Stimulated activated CD4-positive, alpha-beta T cell treated with anti-CD3 and anti-CD28 coated beads, Interleukin-4, amount 100 ng/mL, for 1 hour (primary cell): ENCODE results near the gene LRRC75B.
"Not testable (repeated sequence)": the region's sequence is repeated elsewhere in the genome, so short reads cannot be mapped to it uniquely, and the experiment has no call there.

Source experiments
- DNase-seq: peaks from one replicate; pipeline ENCODE4 v3.0.0-alpha.2; 2020

Gene LRRC75B

DNA sequence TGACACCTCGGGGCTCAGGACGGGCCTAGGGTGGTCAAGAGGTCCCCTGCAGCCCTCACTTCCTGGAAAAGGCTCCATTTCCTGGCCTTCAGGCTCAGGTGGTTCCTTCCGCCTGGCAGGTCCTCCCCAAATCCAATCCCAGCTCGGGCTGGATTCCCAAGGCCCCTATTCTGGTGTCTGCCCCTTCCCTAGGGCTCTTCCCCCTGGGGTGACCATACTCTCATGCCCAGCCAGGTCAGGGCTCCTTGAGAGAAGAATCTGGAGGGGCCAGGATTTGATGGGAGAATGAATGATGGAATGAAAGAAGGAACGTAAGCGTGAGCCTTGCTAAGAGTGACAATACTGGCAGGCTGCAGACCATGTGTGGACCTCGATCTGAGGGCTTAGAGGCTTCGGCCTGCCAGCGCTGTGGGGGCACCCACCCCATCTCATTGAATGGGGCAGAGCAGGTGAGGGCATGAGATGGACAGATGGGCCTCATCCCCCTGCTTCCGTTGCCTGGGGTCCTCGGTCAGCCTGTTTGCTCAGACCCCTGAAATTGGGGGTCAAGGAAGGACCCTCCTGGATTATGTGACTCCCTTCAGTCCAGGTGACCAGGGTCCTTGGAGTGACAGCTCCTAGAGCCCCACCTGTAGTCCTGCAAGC lies 9.4 kb upstream of the LRRC75B start:
- not testable (repeated sequence) for DNase-seq

GRCh38 chr22:24601217-24602104 lies 8.6 kb upstream of the LRRC75B start:
- no peak for DNase-seq

GRCh38 chr22:24599958-24600715 lies 7.3 kb upstream of the LRRC75B start:
- not testable (repeated sequence) for DNase-seq

DNA sequence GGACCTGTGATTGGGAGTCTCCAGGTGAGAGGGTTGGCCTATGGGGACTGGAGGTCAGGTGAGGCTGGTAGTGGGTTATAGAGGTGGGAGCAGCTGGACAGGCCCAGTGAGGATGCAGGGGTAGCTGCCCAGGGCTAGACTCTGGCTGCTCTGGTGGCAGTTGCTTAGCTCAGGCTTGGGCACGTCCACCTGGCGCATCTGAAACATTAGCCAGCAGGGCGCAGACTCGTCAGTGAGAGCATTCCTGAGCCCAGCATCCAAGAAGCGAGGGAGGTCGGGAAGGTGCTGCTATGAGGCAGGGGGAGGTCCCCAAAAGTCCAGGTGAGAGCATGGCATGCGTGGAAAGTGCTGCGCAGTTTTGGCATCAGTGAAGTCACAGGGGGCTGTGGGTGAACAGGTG lies 6.6 kb upstream of the LRRC75B start:
- DNase-seq: no peak

- not testable (repeated sequence) for DNase-seq
These were observed 4.2 kb upstream of the LRRC75B start for GRCh38 chr22:24597076-24597475.

DNA sequence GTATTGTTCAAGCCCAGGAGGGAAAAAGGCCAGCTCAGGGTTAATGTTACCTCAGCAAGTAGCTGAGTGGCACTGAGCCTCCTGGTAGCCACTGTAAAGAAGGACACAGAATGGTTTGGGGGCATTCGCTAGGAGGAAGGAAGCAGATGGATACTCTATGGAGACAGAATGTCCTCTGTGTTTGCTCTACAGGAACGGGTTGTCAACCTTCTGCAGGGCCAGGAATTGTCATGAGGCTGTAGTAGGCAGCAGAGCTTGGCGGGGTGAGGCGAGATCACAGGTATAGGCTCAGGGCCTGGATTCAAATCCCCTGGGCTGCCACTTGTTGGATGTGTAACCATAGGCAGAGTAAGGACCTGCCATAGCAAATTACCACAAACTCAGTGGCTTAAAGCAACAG lies 3.0 kb upstream of the LRRC75B start:
- no peak for DNase-seq

- no peak for DNase-seq
These were observed 2.4 kb upstream of the LRRC75B start for GRCh38 chr22:24595228-24595627.

- DNase-seq: no peak
These were observed 1.8 kb upstream of the LRRC75B start for GRCh38 chr22:24594569-24595120.

- no peak for DNase-seq
These were observed 1.1 kb upstream of the LRRC75B start for GRCh38 chr22:24593836-24594568.

DNA sequence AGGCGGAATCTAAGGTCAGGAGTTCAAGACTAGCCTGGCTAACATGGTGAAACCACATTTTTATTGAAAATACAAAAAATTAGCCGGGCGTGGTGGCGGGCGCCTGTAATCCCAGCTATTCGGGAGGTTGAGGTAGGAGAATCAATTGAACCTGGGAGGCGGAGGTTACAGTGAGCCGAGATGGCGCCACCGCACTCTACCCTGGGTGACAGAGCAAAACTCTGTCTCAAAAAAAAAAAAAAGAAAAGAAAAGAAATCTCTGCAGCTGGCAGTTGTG lies 624 bp upstream of the LRRC75B start:
- DNase-seq: not testable (repeated sequence)

GRCh38 chr22:24592058-24592850 lies 619 bp downstream of the LRRC75B start:
- DNase-seq: no peak

GRCh38 chr22:24591286-24591830 lies 1.5 kb downstream of the LRRC75B start:
- DNase-seq: no peak

DNA sequence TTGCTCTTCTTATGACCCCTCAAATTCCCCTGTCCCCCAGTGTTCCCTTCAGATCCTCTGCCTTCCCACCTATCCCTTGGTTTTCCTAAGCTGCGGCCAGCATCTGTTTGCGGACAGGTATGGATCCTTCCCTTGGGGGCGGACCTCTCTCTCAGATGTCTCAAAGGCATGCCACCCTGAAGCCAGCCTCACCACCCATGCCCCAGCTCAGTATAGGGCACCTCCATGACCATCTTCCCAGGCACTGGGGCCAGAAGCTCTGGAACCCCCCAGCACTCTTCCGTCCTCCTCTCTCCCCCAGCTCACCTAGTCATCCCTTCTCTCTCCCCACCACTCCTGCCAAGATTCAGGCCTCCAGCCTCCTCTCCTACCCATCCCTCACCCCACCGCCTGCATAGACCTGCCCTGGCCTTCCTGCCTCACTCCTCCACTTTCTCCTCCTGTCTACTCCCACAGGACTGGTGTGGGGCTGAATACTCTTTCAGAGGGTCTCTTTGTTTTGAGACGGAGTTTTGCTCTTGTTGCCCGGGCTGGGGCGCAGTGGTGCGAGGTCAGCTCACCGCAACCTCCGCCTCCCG lies 2.2 kb downstream of the LRRC75B start:
- DNase-seq: no peak

- no peak for DNase-seq
These were observed 3.3 kb downstream of the LRRC75B start for GRCh38 chr22:24589518-24590030.

DNA sequence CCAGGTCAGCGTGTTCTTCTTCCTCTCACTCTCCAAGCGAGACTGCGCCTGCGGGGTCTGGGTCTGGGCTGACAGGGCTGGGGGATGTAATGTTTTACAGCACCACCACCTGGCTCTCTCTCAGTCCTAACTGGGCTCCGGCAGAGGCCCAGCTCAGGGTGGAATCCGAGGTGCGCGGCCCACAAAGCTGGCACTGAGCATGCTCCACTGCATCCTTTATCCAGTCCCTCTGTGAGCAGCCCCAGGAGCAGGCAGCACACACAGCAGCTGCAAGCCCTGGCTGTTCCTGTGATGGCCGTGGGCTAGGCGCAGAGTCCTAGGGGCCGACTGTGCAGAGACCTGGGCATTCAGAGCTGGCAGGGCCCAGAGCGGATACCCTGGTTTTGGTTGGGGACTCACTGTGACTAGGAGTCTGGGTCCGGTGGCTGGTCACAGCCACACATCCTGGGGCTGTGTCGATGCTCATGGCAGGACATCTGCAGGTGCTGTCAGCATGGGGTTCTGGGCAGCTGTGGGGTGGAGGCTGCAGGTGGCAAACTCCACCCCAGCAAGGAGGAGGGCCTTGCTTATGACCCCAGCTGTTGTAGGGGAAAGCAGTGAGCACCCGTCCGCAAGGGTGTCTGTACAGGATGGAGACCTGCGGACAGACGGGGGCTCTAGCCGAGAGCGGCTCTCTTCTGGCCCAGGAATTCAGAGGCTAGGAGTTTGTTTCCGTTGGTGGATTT lies 4.0 kb downstream of the LRRC75B start:
- no peak for DNase-seq

GRCh38 chr22:24588381-24588756 lies 4.5 kb downstream of the LRRC75B start:
- DNase-seq: no peak

DNA sequence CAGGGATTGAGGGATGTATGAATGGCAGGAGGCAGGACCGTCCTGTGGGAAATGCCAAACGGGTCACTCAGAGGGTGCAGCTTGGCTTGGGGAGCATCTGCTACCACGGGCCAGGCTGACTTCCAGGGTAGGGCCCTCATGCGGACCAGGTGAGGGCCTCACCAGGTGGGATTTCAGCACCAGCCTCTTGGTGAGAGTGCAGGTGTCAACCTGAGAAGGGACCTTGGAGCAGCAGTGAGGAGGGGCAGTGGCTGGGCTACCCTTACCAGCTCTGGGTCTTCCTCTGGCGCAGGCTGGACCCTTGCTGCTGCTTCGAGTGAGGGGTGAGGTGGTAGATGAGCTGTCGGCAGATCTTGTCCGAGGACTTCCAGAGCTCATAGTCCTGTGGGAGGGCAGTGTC lies 4.9 kb downstream of the LRRC75B start:
- DNase-seq: no peak

- DNase-seq: no peak
These were observed 5.6 kb downstream of the LRRC75B start for GRCh38 chr22:24587251-24587650.

GRCh38 chr22:24585927-24586546 lies 6.8 kb downstream of the LRRC75B start:
- DNase-seq: no peak

GRCh38 chr22:24585461-24585860 lies 7.4 kb downstream of the LRRC75B start:
- no peak for DNase-seq
